ENCODE measurements around the gene ZNF678. TPM values are rescaled to one million over a fixed set of nuclear protein-coding genes. Genes with fewer than 3 reads are reported as not detected.

Gene ZNF678
- polyA plus RNA-seq, 2 of the 4 experiments (the other 2 are of a cell fraction), result 3.5 to 6.9 TPM

DNA sequence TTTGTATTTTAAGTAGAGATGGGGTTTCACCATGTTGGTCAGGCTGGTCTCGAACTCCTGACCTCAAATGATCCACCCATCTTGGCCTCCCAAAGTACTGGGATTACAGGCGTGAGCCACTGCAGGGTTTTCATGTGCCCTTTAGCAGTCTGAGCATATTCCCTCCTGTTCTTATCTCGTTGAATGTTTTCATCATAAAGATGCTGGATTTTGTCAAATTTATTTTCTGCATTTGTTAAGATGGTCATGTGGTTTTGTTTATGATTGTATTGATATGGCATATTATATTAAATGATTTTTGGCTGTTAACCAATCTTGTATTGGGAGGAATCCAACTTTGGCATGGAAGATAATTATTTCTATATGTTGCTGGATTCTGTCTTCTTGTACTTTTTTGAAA is 163.0 kb downstream of the ZNF678 start:
- Histone ChIP-seq H3K4me2 (no peak overlapping the region), H3K27ac (no peak overlapping the region), H3K4me3 (no peak overlapping the region), H3K4me1 (peaks cover 6% of the 10 kb centered on the region; the same call in 1 of the 3 replicates), H3K9me3 (peaks cover 19% of the 10 kb centered on the region)
- CTCF ChIA-PET, result interaction anchor here (0.7 kb wide), 1 partner anchor 566 kb away, joined by 3 read pairs; no protein-coding TSS in a partner anchor
- 19% methylated on average over 3 of the region's 3 CpGs for WGBS (ENCODE audit: missing lambda C conversion rate)
- DNase-seq (ENCODE audit: low read depth in 1 of 2, low spot score in 1 of 2) (no peak), FAIRE-seq (no peak), ATAC-seq (no peak)
- POLR2A ChIA-PET, result no interaction called here
- no peak for TF ChIP-seq CHD4 (IDR thresholded peaks at IDR 0.05; ENCODE audit: borderline replicate concordance)
- TF ChIP-seq HDAC2 (IDR thresholded peaks at IDR 0.05), result no peak
- no peak for TF ChIP-seq RNF2 (IDR thresholded peaks at IDR 0.05; ENCODE audit: borderline replicate concordance, low read depth)
- no peak for TF ChIP-seq BCL3 (IDR thresholded peaks at IDR 0.05)
- TF ChIP-seq RFX5 (IDR thresholded peaks at IDR 0.05), result no peak
- no peak for TF ChIP-seq EHF (CRISPR knock-in tag; IDR thresholded peaks at IDR 0.05)

Small RNA genes lying within 50 kb of the gene (small RNA-seq; reads per million reads assigned to genes)
- gene RNA5SP77, result 0 to 89.6 (median 0.99) reads per million in 6 experiments

Other genes with a start within 250 kb of the ZNF678 start
- gene CDC42BPA, start 245.1 kb upstream of the ZNF678 start, polyA plus RNA-seq (2011; rRNA removed), result 25.9 and 28.4 TPM in 2 replicates
- 11.4 to 12.6 TPM (median 12.5 TPM) in 3 replicates for gene CDC42BPA, start 245.1 kb upstream of the ZNF678 start, polyA plus RNA-seq (2017; fragmentation: RNase III; extraction: RNeasy Plus Mini Kit Qiagen cat#74134 plus additional on column Dnase treatment)
- 21.2 and 23.7 TPM in 2 replicates for gene JMJD4, start 171.7 kb downstream of the ZNF678 start, polyA plus RNA-seq (2011; rRNA removed)
- 18.8 to 19.8 TPM (median 19.4 TPM) in 3 replicates for gene JMJD4, start 171.7 kb downstream of the ZNF678 start, polyA plus RNA-seq (2017; fragmentation: RNase III; extraction: RNeasy Plus Mini Kit Qiagen cat#74134 plus additional on column Dnase treatment)
- 39.5 and 42.5 TPM in 2 replicates for gene SNAP47, start 171.9 kb downstream of the ZNF678 start, polyA plus RNA-seq (2011; rRNA removed)
- 26.7 to 29.6 TPM (median 29.6 TPM) in 3 replicates for gene SNAP47, start 171.9 kb downstream of the ZNF678 start, polyA plus RNA-seq (2017; fragmentation: RNase III; extraction: RNeasy Plus Mini Kit Qiagen cat#74134 plus additional on column Dnase treatment)